Ramos (cell line): ENCODE results near the gene CDK5R2.
"Not testable (repeated sequence)": the region's sequence is repeated elsewhere in the genome, so short reads cannot be mapped to it uniquely, and the experiment has no call there.

Experiments used
- in situ Hi-C: fragments of 300-500 bp; cut with MboI; formaldehyde crosslinking; loops from one replicate; pipeline ENCODE4 v1.14.3; 2022; ENCODE audit warnings: low sequenced_read_pairs; ENCODE audit not compliant: unreplicated experiment

The CDK5R2 gene

GRCh38 chr2:218959141-218959731, at the start of gene CDK5R2:
TSS of gene CDK5R2 (plus strand) at chr2:218959666. CDS start at chr2:218959821, 155 bp downstream.
- in situ Hi-C loops: no loop called here

GRCh38 chr2:218910741-218911140, 48.7 kb upstream of the CDK5R2 start:
- in situ Hi-C loops: no loop called here

- in situ Hi-C loops: no loop called here
Observed at GRCh38 chr2:218920504-218920903, 39.0 kb upstream of the CDK5R2 start.

- in situ Hi-C loops: no loop called here
Observed at GRCh38 chr2:218924757-218925156, 34.7 kb upstream of the CDK5R2 start.

GRCh38 chr2:218925434-218925833, 34.0 kb upstream of the CDK5R2 start:
- in situ Hi-C loops: no loop called here

GRCh38 chr2:218927422-218927821, 32.0 kb upstream of the CDK5R2 start:
- in situ Hi-C loops: no loop called here

GRCh38 chr2:218927876-218928275, 31.6 kb upstream of the CDK5R2 start:
- in situ Hi-C loops: no loop called here

GRCh38 chr2:218930488-218930887, 29.0 kb upstream of the CDK5R2 start:
- in situ Hi-C loops: not testable (repeated sequence)

GRCh38 chr2:218931751-218932150, 27.7 kb upstream of the CDK5R2 start:
- in situ Hi-C loops: not testable (repeated sequence)

- in situ Hi-C loops: no loop called here
Observed at GRCh38 chr2:218944759-218945404, 14.6 kb upstream of the CDK5R2 start.

GRCh38 chr2:218946621-218947020, 12.8 kb upstream of the CDK5R2 start:
- in situ Hi-C loops: no loop called here

- in situ Hi-C loops: no loop called here
Observed at GRCh38 chr2:218952160-218952559, 7.3 kb upstream of the CDK5R2 start.

- in situ Hi-C loops: no loop called here
Observed at GRCh38 chr2:218953366-218953954, 6.0 kb upstream of the CDK5R2 start.

GRCh38 chr2:218954541-218955300, 4.7 kb upstream of the CDK5R2 start:
- in situ Hi-C loops: no loop called here

- in situ Hi-C loops: no loop called here
Observed at GRCh38 chr2:218956039-218956438, 3.4 kb upstream of the CDK5R2 start.

- in situ Hi-C loops: no loop called here
Observed at GRCh38 chr2:218957671-218958070, 1.8 kb upstream of the CDK5R2 start.

GRCh38 chr2:218958276-218958675, 1.2 kb upstream of the CDK5R2 start:
- in situ Hi-C loops: no loop called here

- in situ Hi-C loops: no loop called here
Observed at GRCh38 chr2:218959761-218960308, 369 bp downstream of the CDK5R2 start.

GRCh38 chr2:218960309-218961165, 1.1 kb downstream of the CDK5R2 start:
- in situ Hi-C loops: no loop called here

GRCh38 chr2:218961229-218961628, 1.8 kb downstream of the CDK5R2 start:
- in situ Hi-C loops: no loop called here
